SK-N-SH (cell line): ENCODE data around the gene TEX22. TPM values are rescaled to one million over a fixed set of nuclear protein-coding genes. Genes with fewer than 3 reads are reported as not detected.

Experiments used
- CTCF ChIA-PET: fragments of 300-600, 350-600 bp; formaldehyde crosslinking; extraction: SDS; loops from one replicate; lab custom pipeline; 2021; lab: Yijun Ruan, JAX
- POLR2A ChIA-PET: fragments of 350-600 bp; sonication (Branson Sonifier 250); formaldehyde crosslinking; extraction: SDS; loops from one replicate; lab custom pipeline; 2020; ENCODE audit warnings: antibody characterized with exemption, inconsistent platforms; lab: Yijun Ruan, JAX
- DNase-seq: peaks from one replicate; pipeline ENCODE4 v3.0.0; 2012
- H2AFZ ChIP-seq: fragments of 200-600 bp; sonication (generic); 2 replicates; pipeline ENCODE4 v1.8.1; 2016; ENCODE audit warnings: antibody characterized with exemption, mild to moderate bottlenecking, low read depth
- H3F3A ChIP-seq: fragments of 200-600 bp; sonication (generic); replicated peaks from 2 replicates; pipeline ENCODE3; 2016; ENCODE audit warnings: antibody characterized with exemption, mild to moderate bottlenecking; ENCODE audit not compliant: insufficient read depth
- H3K27ac ChIP-seq, 2 experiments: fragments of 200-500 bp in 1 of 2; fragments of 200-600 bp in 1 of 2; sonication (Bioruptor generic) in 1 of 2; sonication (generic), shearing (Covaris generic) in 1 of 2; 2 replicates each; pipeline versions ENCODE4 v1.5.1 to v1.6.1; 2014 to 2016; ENCODE audit warnings: low read depth in 2 of 2, inconsistent platforms in 1 of 2, low read length in 1 of 2, mild to moderate bottlenecking in 1 of 2, mixed read lengths in 1 of 2
- H3K27me3 ChIP-seq: fragments of 200-600 bp; sonication (generic), shearing (Covaris generic); 2 replicates; pipeline ENCODE4 v1.6.1; 2016; ENCODE audit warnings: mixed run types; ENCODE audit not compliant: insufficient read depth
- H3K36me3 ChIP-seq, 2 experiments: fragments of 200-500 bp in 1 of 2; fragments of 200-600 bp in 1 of 2; sonication (Bioruptor generic) in 1 of 2; sonication (generic) in 1 of 2; replicated peaks in 1 of 2; 2 replicates each; pipeline versions ENCODE3 to v1.5.1; 2014 to 2016; ENCODE audit warnings: low read length in 1 of 2, mild to moderate bottlenecking in 1 of 2; ENCODE audit not compliant: insufficient read depth in 2 of 2, control insufficient read depth in 1 of 2
- H3K4me1 ChIP-seq, 2 experiments: fragments of 200-500 bp in 1 of 2; fragments of 200-600 bp in 1 of 2; sonication (Bioruptor generic) in 1 of 2; sonication (generic), shearing (Covaris generic) in 1 of 2; 2 replicates each; pipeline versions ENCODE4 v1.5.1 to v1.6.1; 2014 to 2016; ENCODE audit warnings: low read depth in 1 of 2, low read length in 1 of 2, mixed run types in 1 of 2; ENCODE audit not compliant: insufficient read depth in 2 of 2, control insufficient read depth in 1 of 2
- H3K4me2 ChIP-seq: fragments of 200-600 bp; sonication (generic), shearing (Covaris generic); 2 replicates; pipeline ENCODE4 v1.6.1; 2017; ENCODE audit warnings: mixed run types
- H3K4me3 ChIP-seq, 2 experiments: fragments of 200-500 bp in 1 of 2; fragments of 200-600 bp in 1 of 2; sonication (Bioruptor generic) in 1 of 2; sonication (generic), shearing (Covaris generic) in 1 of 2; 2 replicates each; pipeline versions ENCODE4 v1.5.1 to v1.8.1; 2014 to 2016; ENCODE audit warnings: low read depth in 2 of 2, inconsistent platforms in 1 of 2, low read length in 1 of 2, mild to moderate bottlenecking in 1 of 2, mixed read lengths in 1 of 2, moderate library complexity in 1 of 2
- H3K79me2 ChIP-seq: fragments of 200-600 bp; sonication (generic); 2 replicates; pipeline ENCODE4 v1.8.1; 2017; ENCODE audit warnings: mild to moderate bottlenecking; ENCODE audit not compliant: insufficient read depth
- H3K9ac ChIP-seq: fragments of 200-600 bp; sonication (generic); 2 replicates; pipeline ENCODE4 v1.6.1; 2017; ENCODE audit warnings: mixed run types
- H3K9me2 ChIP-seq: fragments of 200-600 bp; sonication (generic); 2 replicates; pipeline ENCODE4 v1.6.1; 2017; ENCODE audit warnings: mixed run types
- H3K9me3 ChIP-seq: fragments of 200-600 bp; sonication (generic); 2 replicates; pipeline ENCODE4 v1.6.1; 2017; ENCODE audit warnings: mixed run types, mild to moderate bottlenecking, moderate library complexity
- H4K20me1 ChIP-seq: fragments of 200-600 bp; sonication (generic); 2 replicates; pipeline ENCODE4 v1.6.1; 2017; ENCODE audit warnings: mild to moderate bottlenecking, mixed run types; ENCODE audit not compliant: insufficient read depth
- CHD2 ChIP-seq: fragments of 150-350 bp; IDR thresholded peaks from 2 replicates; pipeline ENCODE4 v1.6.1; 2018; ENCODE audit warnings: low read length; ENCODE audit not compliant: partially characterized antibody
- FOSL2 ChIP-seq: IDR thresholded peaks from 2 replicates; pipeline ENCODE4 v1.4.0; 2012; ENCODE audit warnings: low read depth, mild to moderate bottlenecking, moderate library complexity, borderline replicate concordance
- FOXM1 ChIP-seq: IDR thresholded peaks from 2 replicates; pipeline ENCODE4 v1.4.0; 2012; ENCODE audit warnings: low read depth, mild to moderate bottlenecking
- GATA2 ChIP-seq: sonication (generic); formaldehyde crosslinking; IDR thresholded peaks from 2 replicates; pipeline ENCODE4 v1.5.0; 2020; ENCODE audit warnings: mild to moderate bottlenecking, missing genetic modification reagents
- MEF2A ChIP-seq: IDR thresholded peaks from 2 replicates; pipeline ENCODE4 v1.4.0; 2012; ENCODE audit warnings: low read depth, borderline replicate concordance
- MXI1 ChIP-seq: IDR thresholded peaks from 2 replicates; pipeline ENCODE4 v1.6.1; 2012; ENCODE audit warnings: mild to moderate bottlenecking, low read depth, low read length, improper control_type of control experiment
- NRF1 ChIP-seq: IDR thresholded peaks from 2 replicates; pipeline ENCODE4 v1.6.1; 2012; ENCODE audit warnings: low read depth, mild to moderate bottlenecking, low read length
- RFX5 ChIP-seq: IDR thresholded peaks from 2 replicates; pipeline ENCODE4 v1.6.1; 2012; ENCODE audit warnings: mild to moderate bottlenecking, improper control_type of control experiment, low read length
- SIN3A ChIP-seq: IDR thresholded peaks from 2 replicates; pipeline ENCODE4 v1.6.1; 2012; ENCODE audit warnings: low read depth, mild to moderate bottlenecking, low read length, moderate library complexity, borderline replicate concordance
- SMC3 ChIP-seq: IDR thresholded peaks from 2 replicates; pipeline ENCODE4 v1.6.1; 2012; ENCODE audit warnings: low read depth, low read length, improper control_type of control experiment
- TCF12 ChIP-seq: IDR thresholded peaks from 2 replicates; pipeline ENCODE4 v1.4.0; 2012
- TEAD4 ChIP-seq: IDR thresholded peaks from 2 replicates; pipeline ENCODE4 v1.4.0; 2012; ENCODE audit warnings: mild to moderate bottlenecking, borderline replicate concordance; ENCODE audit not compliant: insufficient read depth
- WGBS: methylation state at CpG from one replicate; pipeline ENCODE4 v1.1.6; 2017; ENCODE audit warnings: low lambda C conversion rate; 5-methylcytosine and 5-hydroxymethylcytosine counted together
- polyA plus RNA-seq, 3 experiments: library from polyadenylated mRNA; depleted of rRNA; stranded (reverse); fragments of >200 nt; gene quantifications; 2 replicates each; pipeline ENCODE4 v1.2.3, GENCODE V29; 2012
- TF ChIP-seq, protein P1 (sequence below): IDR thresholded peaks from 2 replicates; pipeline ENCODE4 v1.4.0; 2012; ENCODE audit warnings: low read depth, borderline replicate concordance
- TF ChIP-seq, protein P2 (sequence below): IDR thresholded peaks from 2 replicates; pipeline ENCODE4 v1.4.0; 2012; ENCODE audit warnings: low read depth, borderline replicate concordance
- TF ChIP-seq, protein P3 (sequence below): fragments of 150-350 bp; IDR thresholded peaks from 2 replicates; pipeline ENCODE4 v1.6.1; 2016; ENCODE audit warnings: mild to moderate bottlenecking, low read depth, low read length
- TF ChIP-seq, protein P4 (sequence below): fragments of 150-350 bp; IDR thresholded peaks from 2 replicates; pipeline ENCODE4 v1.6.1; 2017; ENCODE audit warnings: antibody characterized with exemption, low read length, low read depth, borderline replicate concordance

TEX22 gene
- polyA plus RNA-seq, 1 of the 3 experiments (the other 2 are of a cell fraction), result 0.26 TPM

DNA sequence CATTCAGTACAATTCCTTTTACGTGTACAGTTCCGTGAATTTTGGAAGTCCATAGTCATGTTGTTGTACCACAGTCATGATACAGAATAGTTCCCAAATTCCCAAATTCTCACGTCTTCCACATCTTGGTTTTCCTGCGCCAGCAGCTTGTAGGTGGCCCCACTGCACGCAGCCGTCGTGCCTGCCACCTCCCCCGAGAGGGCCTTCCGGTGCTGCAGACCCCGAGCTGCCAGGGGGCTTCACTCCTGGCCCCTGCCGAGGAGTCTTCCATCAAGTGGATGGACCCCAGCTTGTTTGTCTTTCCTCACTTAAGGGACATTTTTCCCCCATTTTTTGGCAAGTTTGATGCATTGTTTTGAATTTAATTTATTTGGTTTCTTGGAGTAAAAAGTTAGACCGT lies 38.1 kb downstream of the TEX22 start:
- no peak overlapping the region for H3K9ac ChIP-seq
- TF ChIP-seq GATA2 (CRISPR knock-in tag) (no peak), FOXM1 (no peak), SMC3 (no peak), NRF1 (no peak), TEAD4 (no peak), MEF2A (no peak), TCF12 (no peak), FOSL2 (no peak), MXI1 (no peak), RFX5 (no peak), CHD2 (no peak), SIN3A (no peak)
- TF ChIP-seq, protein P1, sequence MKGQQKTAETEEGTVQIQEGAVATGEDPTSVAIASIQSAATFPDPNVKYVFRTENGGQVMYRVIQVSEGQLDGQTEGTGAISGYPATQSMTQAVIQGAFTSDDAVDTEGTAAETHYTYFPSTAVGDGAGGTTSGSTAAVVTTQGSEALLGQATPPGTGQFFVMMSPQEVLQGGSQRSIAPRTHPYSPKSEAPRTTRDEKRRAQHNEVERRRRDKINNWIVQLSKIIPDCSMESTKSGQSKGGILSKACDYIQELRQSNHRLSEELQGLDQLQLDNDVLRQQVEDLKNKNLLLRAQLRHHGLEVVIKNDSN, result no peak
- TF ChIP-seq, protein P2, sequence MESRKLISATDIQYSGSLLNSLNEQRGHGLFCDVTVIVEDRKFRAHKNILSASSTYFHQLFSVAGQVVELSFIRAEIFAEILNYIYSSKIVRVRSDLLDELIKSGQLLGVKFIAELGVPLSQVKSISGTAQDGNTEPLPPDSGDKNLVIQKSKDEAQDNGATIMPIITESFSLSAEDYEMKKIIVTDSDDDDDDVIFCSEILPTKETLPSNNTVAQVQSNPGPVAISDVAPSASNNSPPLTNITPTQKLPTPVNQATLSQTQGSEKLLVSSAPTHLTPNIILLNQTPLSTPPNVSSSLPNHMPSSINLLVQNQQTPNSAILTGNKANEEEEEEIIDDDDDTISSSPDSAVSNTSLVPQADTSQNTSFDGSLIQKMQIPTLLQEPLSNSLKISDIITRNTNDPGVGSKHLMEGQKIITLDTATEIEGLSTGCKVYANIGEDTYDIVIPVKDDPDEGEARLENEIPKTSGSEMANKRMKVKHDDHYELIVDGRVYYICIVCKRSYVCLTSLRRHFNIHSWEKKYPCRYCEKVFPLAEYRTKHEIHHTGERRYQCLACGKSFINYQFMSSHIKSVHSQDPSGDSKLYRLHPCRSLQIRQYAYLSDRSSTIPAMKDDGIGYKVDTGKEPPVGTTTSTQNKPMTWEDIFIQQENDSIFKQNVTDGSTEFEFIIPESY, result no peak
- TF ChIP-seq, protein P3, sequence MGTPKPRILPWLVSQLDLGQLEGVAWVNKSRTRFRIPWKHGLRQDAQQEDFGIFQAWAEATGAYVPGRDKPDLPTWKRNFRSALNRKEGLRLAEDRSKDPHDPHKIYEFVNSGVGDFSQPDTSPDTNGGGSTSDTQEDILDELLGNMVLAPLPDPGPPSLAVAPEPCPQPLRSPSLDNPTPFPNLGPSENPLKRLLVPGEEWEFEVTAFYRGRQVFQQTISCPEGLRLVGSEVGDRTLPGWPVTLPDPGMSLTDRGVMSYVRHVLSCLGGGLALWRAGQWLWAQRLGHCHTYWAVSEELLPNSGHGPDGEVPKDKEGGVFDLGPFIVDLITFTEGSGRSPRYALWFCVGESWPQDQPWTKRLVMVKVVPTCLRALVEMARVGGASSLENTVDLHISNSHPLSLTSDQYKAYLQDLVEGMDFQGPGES, result no peak
- TF ChIP-seq, protein P4, sequence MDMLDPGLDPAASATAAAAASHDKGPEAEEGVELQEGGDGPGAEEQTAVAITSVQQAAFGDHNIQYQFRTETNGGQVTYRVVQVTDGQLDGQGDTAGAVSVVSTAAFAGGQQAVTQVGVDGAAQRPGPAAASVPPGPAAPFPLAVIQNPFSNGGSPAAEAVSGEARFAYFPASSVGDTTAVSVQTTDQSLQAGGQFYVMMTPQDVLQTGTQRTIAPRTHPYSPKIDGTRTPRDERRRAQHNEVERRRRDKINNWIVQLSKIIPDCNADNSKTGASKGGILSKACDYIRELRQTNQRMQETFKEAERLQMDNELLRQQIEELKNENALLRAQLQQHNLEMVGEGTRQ, result no peak
- TF ChIP-seq, all 33 proteins: peak for 0
- POLR2A ChIA-PET, result no interaction called here
- Histone ChIP-seq H3K4me3 (no peak overlapping the region), H3K9me3 (no peaks in the 10 kb centered on the region), H3K4me2 (no peak overlapping the region), H3F3A (peaks cover 5% of the 10 kb centered on the region), H3K36me3 (peaks cover 9 to 15% of the 10 kb centered on the region in 2 experiments), H2AFZ (no peak overlapping the region), H3K9me2 (no peaks in the 10 kb centered on the region), H3K27me3 (no peaks in the 10 kb centered on the region), H3K27ac (no peak overlapping the region), H3K79me2 (peaks cover 88% of the 10 kb centered on the region), H4K20me1 (peaks cover 85% of the 10 kb centered on the region), H3K4me1 (peaks cover 0 to 8% of the 10 kb centered on the region in 2 experiments; a peak in 1 of 4 replicates)
- CTCF ChIA-PET, result interaction anchor here (0.8 to 3.8 kb wide), 6 partner anchors 11 to 53 kb away, joined by 3 to 18 read pairs (median 6); no protein-coding TSS in a partner anchor
- DNase-seq, result no peak
- 96% methylated on average over 12 of the region's 12 CpGs for WGBS
